Hair follicular keratinocyte (primary cell): ENCODE measurements around the gene REST. TPM values are rescaled to one million over a fixed set of nuclear protein-coding genes. Genes with fewer than 3 reads are reported as not detected.

Experiments
- total RNA-seq: library from RNA; depleted of rRNA; stranded (reverse); fragments of >200 nt; gene quantifications from 2 replicates; pipeline ENCODE4 v1.2.3, GENCODE V29; 2015

The REST gene, protein sequence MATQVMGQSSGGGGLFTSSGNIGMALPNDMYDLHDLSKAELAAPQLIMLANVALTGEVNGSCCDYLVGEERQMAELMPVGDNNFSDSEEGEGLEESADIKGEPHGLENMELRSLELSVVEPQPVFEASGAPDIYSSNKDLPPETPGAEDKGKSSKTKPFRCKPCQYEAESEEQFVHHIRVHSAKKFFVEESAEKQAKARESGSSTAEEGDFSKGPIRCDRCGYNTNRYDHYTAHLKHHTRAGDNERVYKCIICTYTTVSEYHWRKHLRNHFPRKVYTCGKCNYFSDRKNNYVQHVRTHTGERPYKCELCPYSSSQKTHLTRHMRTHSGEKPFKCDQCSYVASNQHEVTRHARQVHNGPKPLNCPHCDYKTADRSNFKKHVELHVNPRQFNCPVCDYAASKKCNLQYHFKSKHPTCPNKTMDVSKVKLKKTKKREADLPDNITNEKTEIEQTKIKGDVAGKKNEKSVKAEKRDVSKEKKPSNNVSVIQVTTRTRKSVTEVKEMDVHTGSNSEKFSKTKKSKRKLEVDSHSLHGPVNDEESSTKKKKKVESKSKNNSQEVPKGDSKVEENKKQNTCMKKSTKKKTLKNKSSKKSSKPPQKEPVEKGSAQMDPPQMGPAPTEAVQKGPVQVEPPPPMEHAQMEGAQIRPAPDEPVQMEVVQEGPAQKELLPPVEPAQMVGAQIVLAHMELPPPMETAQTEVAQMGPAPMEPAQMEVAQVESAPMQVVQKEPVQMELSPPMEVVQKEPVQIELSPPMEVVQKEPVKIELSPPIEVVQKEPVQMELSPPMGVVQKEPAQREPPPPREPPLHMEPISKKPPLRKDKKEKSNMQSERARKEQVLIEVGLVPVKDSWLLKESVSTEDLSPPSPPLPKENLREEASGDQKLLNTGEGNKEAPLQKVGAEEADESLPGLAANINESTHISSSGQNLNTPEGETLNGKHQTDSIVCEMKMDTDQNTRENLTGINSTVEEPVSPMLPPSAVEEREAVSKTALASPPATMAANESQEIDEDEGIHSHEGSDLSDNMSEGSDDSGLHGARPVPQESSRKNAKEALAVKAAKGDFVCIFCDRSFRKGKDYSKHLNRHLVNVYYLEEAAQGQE
- 18.8 and 22.7 TPM in 2 replicates for total RNA-seq

DNA sequence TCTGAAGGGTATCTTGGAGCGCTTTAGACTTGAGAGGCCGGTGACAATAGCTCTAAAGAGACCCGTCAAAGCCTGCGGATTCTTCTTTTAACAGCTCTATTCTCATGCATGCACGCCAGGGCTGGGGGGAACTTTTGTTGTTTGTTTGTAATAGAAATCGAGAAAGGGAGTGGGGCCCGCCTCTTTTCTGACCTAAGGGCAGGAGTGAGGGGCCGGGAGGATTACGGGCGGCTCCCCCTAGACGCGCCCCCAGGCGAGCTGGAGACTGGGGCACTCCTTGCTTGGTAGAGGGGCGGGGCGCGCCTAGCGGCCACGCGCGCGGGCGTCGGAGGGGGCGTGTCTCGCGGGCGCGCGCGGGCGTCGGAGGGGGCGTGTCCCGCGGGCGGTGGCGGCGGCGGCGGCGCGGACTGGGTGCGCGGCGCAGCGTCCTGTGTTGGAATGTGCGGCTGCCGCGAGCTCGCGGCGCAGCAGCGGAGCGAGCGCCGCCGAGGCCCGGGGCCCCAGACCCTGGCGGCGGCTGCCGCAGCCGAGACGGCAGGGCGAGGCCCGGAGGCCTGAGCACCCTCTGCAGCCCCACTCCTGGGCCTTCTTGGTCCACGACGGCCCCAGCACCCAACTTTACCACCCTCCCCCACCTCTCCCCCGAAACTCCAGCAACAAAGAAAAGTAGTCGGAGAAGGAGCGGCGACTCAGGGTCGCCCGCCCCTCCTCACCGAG lies at the start of gene REST:
TSS of gene REST (plus strand) at position 412 of the 717 bp plus-strand sequence. CDS start 2,739 bp downstream, outside the sequence.

DNA sequence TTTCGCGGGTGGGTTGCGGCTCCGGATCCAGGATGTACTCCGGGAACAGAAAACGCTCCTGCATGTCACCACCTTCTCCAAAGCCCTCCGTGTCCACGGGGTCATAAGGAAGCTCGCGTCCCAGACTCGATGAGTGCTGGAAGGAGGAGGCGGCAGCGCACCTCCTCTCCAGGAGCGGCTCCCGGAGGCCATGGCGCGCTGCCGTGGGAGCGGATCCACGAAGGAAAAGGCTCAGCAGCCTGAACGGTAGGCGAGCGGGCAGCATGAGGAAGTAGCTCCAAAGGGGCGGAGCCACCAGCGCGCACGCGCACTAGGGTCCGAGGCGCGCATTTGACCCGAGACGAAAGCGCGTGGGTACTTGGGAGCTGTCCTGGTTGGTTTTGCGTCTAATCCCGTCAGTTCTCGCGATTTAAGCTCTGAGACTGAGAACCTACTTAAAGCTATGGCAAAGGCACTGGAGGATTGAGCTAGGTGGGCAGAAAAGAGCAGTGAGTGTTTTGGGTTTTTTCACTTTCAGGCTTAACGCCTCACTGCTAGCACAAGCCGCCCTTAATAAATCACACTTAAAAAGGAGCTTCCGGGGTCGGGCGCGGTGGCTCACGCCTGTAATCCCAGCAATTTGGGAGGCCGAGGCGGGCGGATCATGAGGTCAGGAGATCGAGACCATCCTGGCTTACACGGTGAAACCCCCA lies 69.8 kb downstream of the REST start, which contains the start of gene NOA1:
TSS of gene NOA1 (minus strand) at position 286 of the 692 bp plus-strand sequence. CDS start at position 265, 21 bp downstream.

DNA sequence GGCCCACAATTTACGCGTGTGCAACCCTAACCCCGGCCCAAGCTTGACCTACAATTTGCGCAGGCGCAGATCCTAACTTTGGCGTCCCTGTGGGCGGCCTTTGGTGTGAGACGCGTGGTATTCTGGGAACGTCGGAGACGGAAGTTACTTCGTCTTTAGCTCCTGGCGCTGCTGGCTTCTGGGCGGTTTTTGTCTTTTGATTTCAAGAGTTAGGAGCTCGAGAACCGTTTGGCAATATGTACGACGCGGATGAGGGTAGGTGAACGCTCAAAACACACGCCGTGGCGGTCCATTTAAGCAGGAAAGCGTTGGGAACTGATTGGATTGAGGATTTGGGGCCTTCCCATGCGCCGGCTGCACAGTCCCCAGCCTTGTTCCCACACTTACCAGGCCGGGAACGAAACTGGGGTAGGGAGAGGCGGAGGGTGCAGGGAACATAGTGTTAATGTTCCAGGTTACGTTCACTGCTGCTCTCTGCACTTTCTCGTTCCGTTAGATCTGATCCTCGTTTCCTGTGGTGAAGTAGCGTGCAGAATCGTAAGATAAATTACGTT lies 71.1 kb downstream of the REST start, which contains the start of gene POLR2B:
TSS of gene POLR2B (plus strand) at position 147 of the 554 bp plus-strand sequence. CDS start at position 237, 90 bp downstream.

Other genes with a start within 250 kb of the REST start
- gene HOPX, start 226.6 kb upstream of the REST start, total RNA-seq, result 2.2 and 9.1 TPM in 2 replicates
- not detected in 2 replicates for gene SPINK2, start 86.2 kb upstream of the REST start, total RNA-seq
- 24.3 and 26.7 TPM in 2 replicates for gene NOA1, start 69.7 kb downstream of the REST start, total RNA-seq
- gene POLR2B, start 71.0 kb downstream of the REST start, total RNA-seq, result 55.4 and 64.4 TPM in 2 replicates
- gene IGFBP7, start 202.5 kb downstream of the REST start, total RNA-seq, result 384 and 793 TPM in 2 replicates